22Rv1 (cell line): ENCODE measurements around the gene USP54.

ENCODE experiments used
- ZFX ChIP-seq: fragments of 450-650 bp; IDR thresholded peaks from 2 replicates; pipeline ENCODE4 v1.6.1; 2017; ENCODE audit warnings: antibody characterized with exemption, borderline replicate concordance
- TF ChIP-seq, protein P1 (sequence below): fragments of 450-650 bp; IDR thresholded peaks from 2 replicates; pipeline ENCODE4 v1.5.1; 2017; ENCODE audit warnings: mild to moderate bottlenecking

DNA sequence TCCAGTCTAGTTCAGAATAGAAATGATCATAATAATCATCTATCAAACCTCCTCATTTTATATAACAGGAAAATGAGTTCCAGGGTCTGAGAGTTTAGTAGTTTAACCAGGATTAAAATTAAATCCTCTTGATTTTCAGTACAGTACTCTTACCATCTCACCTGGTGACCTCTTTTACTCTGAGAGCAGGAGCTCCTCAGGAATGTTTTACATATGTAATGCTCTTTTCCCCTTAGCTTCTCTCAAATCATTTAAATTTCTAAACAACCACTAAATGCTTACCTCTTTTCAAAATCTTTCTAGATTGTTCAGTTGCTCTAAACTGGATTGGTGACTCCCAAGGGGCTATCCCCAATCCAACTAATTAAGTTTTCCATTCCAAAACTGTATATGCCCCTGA is 85.1 kb downstream of the USP54 start:
- TF ChIP-seq, protein P1, sequence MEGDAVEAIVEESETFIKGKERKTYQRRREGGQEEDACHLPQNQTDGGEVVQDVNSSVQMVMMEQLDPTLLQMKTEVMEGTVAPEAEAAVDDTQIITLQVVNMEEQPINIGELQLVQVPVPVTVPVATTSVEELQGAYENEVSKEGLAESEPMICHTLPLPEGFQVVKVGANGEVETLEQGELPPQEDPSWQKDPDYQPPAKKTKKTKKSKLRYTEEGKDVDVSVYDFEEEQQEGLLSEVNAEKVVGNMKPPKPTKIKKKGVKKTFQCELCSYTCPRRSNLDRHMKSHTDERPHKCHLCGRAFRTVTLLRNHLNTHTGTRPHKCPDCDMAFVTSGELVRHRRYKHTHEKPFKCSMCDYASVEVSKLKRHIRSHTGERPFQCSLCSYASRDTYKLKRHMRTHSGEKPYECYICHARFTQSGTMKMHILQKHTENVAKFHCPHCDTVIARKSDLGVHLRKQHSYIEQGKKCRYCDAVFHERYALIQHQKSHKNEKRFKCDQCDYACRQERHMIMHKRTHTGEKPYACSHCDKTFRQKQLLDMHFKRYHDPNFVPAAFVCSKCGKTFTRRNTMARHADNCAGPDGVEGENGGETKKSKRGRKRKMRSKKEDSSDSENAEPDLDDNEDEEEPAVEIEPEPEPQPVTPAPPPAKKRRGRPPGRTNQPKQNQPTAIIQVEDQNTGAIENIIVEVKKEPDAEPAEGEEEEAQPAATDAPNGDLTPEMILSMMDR, result no peak
- TF ChIP-seq ZFX, result no peak
